Activated CD4-positive, CD25-positive, alpha-beta regulatory T cell treated with anti-CD3 and anti-CD28 coated beads, Interleukin-2, amount 50 U/mL, for 24 hours (primary cell): ENCODE data around the gene PCDHGA8.

ENCODE experiments used
- ATAC-seq, 2 donors: fragments of 150-1000 bp; cut with Tn5 transposase; one replicate each; pipeline ENCODE4 v1.10.0; 2021; ENCODE audit warnings: mild to moderate bottlenecking in 1 of 2, moderate library complexity in 1 of 2

The PCDHGA8 gene

GRCh38 chr5:141434006-141434405, 41.6 kb downstream of the PCDHGA8 start:
- ATAC-seq: no peak

GRCh38 chr5:141437221-141437620, 44.8 kb downstream of the PCDHGA8 start:
- ATAC-seq: no peak

GRCh38 chr5:141439411-141440141, 47.1 kb downstream of the PCDHGA8 start:
- ATAC-seq: no peak

GRCh38 chr5:141440341-141440740, 47.9 kb downstream of the PCDHGA8 start:
- no peak for ATAC-seq

GRCh38 chr5:141441571-141442170, 49.2 kb downstream of the PCDHGA8 start:
- no peak for ATAC-seq
